Naive thymus-derived CD4-positive, alpha-beta T cell (primary cell): ENCODE measurements around the gene OR7A5. TPM values are rescaled to one million over a fixed set of nuclear protein-coding genes. Genes with fewer than 3 reads are reported as not detected.
A peak's percentile ranks its signal among the peaks of the same experiment; 100 is the strongest.
"Not testable (repeated sequence)": the region's sequence is repeated elsewhere in the genome, so short reads cannot be mapped to it uniquely, and the experiment has no call there.

Experiments
- ATAC-seq: fragments of 150-1000 bp; cut with Tn5 transposase; 2 replicates; pipeline ENCODE4 v1.10.0; 2021; ENCODE audit warnings: mild to moderate bottlenecking, moderate library complexity
- CTCF ChIA-PET: fragments of 350-600 bp; sonication (Branson Sonifier 250); formaldehyde crosslinking; loops from one replicate; lab custom pipeline; 2021; ENCODE audit warnings: antibody characterized with exemption; lab: Charles Lee
- POLR2A ChIA-PET: fragments of 350-600 bp; sonication (Branson Sonifier 250); formaldehyde crosslinking; loops from one replicate; lab custom pipeline; 2021; ENCODE audit warnings: antibody characterized with exemption, inconsistent platforms; lab: Charles Lee
- DNase-seq, 9 donors: peaks; one replicate each; pipeline versions ENCODE4 v3.0.0 to v3.0.0-alpha.2; 2020 to 2022; ENCODE audit warnings: mixed read lengths in 1 of 9
- H3K27ac ChIP-seq: one replicate; pipeline ENCODE4 v1.7.0; 2013; ENCODE audit warnings: mild to moderate bottlenecking, low read depth, low read length, moderate library complexity
- H3K27me3 ChIP-seq, 2 donors: one replicate each; pipeline ENCODE4 v1.7.0; 2013; ENCODE audit warnings: low read length in 2 of 2, mild to moderate bottlenecking in 2 of 2, moderate library complexity in 2 of 2; ENCODE audit not compliant: control insufficient read depth in 2 of 2, insufficient read depth in 2 of 2
- H3K36me3 ChIP-seq, 3 experiments: 1 replicate in 2 of 3; 2 replicates in 1 of 3; pipeline ENCODE4 v1.7.0; 2013; ENCODE audit warnings: low read length in 3 of 3, mild to moderate bottlenecking in 3 of 3, moderate library complexity in 1 of 3; ENCODE audit not compliant: insufficient read depth in 3 of 3, control insufficient read depth in 2 of 3
- H3K4me1 ChIP-seq, 2 donors: one replicate each; pipeline ENCODE4 v1.7.0; 2013; ENCODE audit warnings: low read length in 2 of 2, mild to moderate bottlenecking in 2 of 2, moderate library complexity in 1 of 2; ENCODE audit not compliant: control insufficient read depth in 2 of 2, insufficient read depth in 2 of 2
- H3K4me3 ChIP-seq: 2 replicates; pipeline ENCODE4 v1.7.0; 2013; ENCODE audit warnings: mild to moderate bottlenecking, low read length
- H3K9me3 ChIP-seq, 3 experiments: 1 replicate in 2 of 3; 2 replicates in 1 of 3; pipeline ENCODE4 v1.7.0; 2013; ENCODE audit warnings: low read length in 3 of 3; ENCODE audit not compliant: control insufficient read depth in 2 of 3
- H3K27ac Mint-ChIP-seq, 9 donors: one replicate each; pipeline ENCODE4 v1.8.0; 2020 to 2022; ENCODE audit warnings: mixed read lengths in 9 of 9, mild to moderate bottlenecking in 8 of 9, moderate library complexity in 5 of 9, inconsistent platforms in 2 of 9
- H3K27me3 Mint-ChIP-seq, 5 donors: one replicate each; pipeline ENCODE4 v1.8.0; 2021 to 2022; ENCODE audit warnings: mixed read lengths in 5 of 5, mild to moderate bottlenecking in 1 of 5
- H3K36me3 Mint-ChIP-seq, 5 donors: one replicate each; pipeline ENCODE4 v1.8.0; 2020 to 2022; ENCODE audit warnings: mixed read lengths in 5 of 5, mild to moderate bottlenecking in 3 of 5, inconsistent platforms in 1 of 5
- H3K4me1 Mint-ChIP-seq, 7 donors: one replicate each; pipeline ENCODE4 v1.8.0; 2020 to 2022; ENCODE audit warnings: mixed read lengths in 7 of 7, mild to moderate bottlenecking in 3 of 7, inconsistent platforms in 1 of 7
- H3K4me3 Mint-ChIP-seq, 10 donors: one replicate each; pipeline ENCODE4 v1.8.0; 2020 to 2022; ENCODE audit warnings: mild to moderate bottlenecking in 10 of 10, mixed read lengths in 10 of 10, moderate library complexity in 6 of 10, inconsistent platforms in 2 of 10
- H3K9me3 Mint-ChIP-seq, 11 donors: one replicate each; pipeline ENCODE4 v1.8.0; 2020 to 2022; ENCODE audit warnings: mixed read lengths in 11 of 11, mild to moderate bottlenecking in 4 of 11, inconsistent platforms in 1 of 11, moderate library complexity in 1 of 11
- intact Hi-C, 2 donors: fragments of 100-400 bp; cut with micrococcal nuclease; formaldehyde crosslinking; loops; one replicate each; pipeline ENCODE4 v1.15.1; 2023
- polyA plus RNA-seq, 2 donors: library from polyadenylated mRNA; unstranded; fragments of 300-500 nt; fragmentation: Illumina TruSeq; gene quantifications; one replicate each; pipeline ENCODE4 v1.2.3, GENCODE V29; 2021
- total RNA-seq, 6 experiments: library from RNA in 5 of 6; stranded (reverse) in 5 of 6; gene quantifications; 1 replicate in 5 of 6; 2 replicates in 1 of 6; pipeline ENCODE4 v1.2.3 and lab custom pipeline; 2021 to 2026

OR7A5 gene
- total and polyA plus RNA-seq, 7 experiments from 2014 or later: not detected

- Histone ChIP-seq H3K4me1 (no peaks in the 10 kb centered on the region), H3K27ac (no peak overlapping the region), H3K27me3 (no peaks in the 10 kb centered on the region), H3K36me3 (no peaks in the 10 kb centered on the region), H3K9me3 (no peaks in the 10 kb centered on the region), H3K4me3 (no peak overlapping the region)
- peaks cover 0 to 13% (median 7%) of the 10 kb centered on the region in 5 donors for H3K27me3 Mint-ChIP-seq
- CTCF ChIA-PET: no interaction called here
- intact Hi-C loops: no loop called here
- no peak overlapping the region for H3K4me3 Mint-ChIP-seq
- H3K9me3 Mint-ChIP-seq: no peaks in the 10 kb centered on the region
- no peak overlapping the region for H3K27ac Mint-ChIP-seq
- H3K4me1 Mint-ChIP-seq: peaks cover 0 to 5% (median 4%) of the 10 kb centered on the region in 7 donors
- ATAC-seq: no peak
- H3K36me3 Mint-ChIP-seq: no peaks in the 10 kb centered on the region
- no peak for DNase-seq
- POLR2A ChIA-PET: no interaction called here
Observed at GRCh38 chr19:14809272-14810057, 25.5 kb downstream of the OR7A5 start.

- no peak overlapping the region for H3K27ac Mint-ChIP-seq
- POLR2A ChIA-PET: no interaction called here
- H3K4me1 Mint-ChIP-seq: peaks cover 0 to 5% (median 2%) of the 10 kb centered on the region in 7 donors
- H3K27me3 Mint-ChIP-seq: peaks cover 0 to 32% (median 16%) of the 10 kb centered on the region in 5 donors
- CTCF ChIA-PET: no interaction called here
- no peaks in the 10 kb centered on the region for H3K27me3 ChIP-seq
- H3K4me1 ChIP-seq: no peaks in the 10 kb centered on the region
- intact Hi-C loops: no loop called here
- no peak for ATAC-seq
- no peaks in the 10 kb centered on the region for H3K36me3 Mint-ChIP-seq
- H3K9me3 ChIP-seq: no peaks in the 10 kb centered on the region
- DNase-seq: no peak
- no peaks in the 10 kb centered on the region for H3K36me3 ChIP-seq
- no peak overlapping the region for H3K4me3 Mint-ChIP-seq
- H3K4me3 ChIP-seq: no peak overlapping the region
- H3K9me3 Mint-ChIP-seq: no peaks in the 10 kb centered on the region
- H3K27ac ChIP-seq: no peak overlapping the region
Observed at GRCh38 chr19:14804765-14805164, 30.2 kb downstream of the OR7A5 start.

GRCh38 chr19:14798760-14799159, 36.2 kb downstream of the OR7A5 start:
- ChIA-PET POLR2A (no interaction called here), CTCF (no interaction called here)
- H3K4me1 ChIP-seq: no peaks in the 10 kb centered on the region
- no peaks in the 10 kb centered on the region for H3K36me3 Mint-ChIP-seq
- DNase-seq: no peak
- no peak for ATAC-seq
- no peaks in the 10 kb centered on the region for H3K36me3 ChIP-seq
- H3K9me3 ChIP-seq: no peaks in the 10 kb centered on the region
- H3K27ac Mint-ChIP-seq: no peak overlapping the region
- H3K4me3 Mint-ChIP-seq: no peak overlapping the region
- H3K27ac ChIP-seq: no peak overlapping the region
- H3K4me3 ChIP-seq: no peak overlapping the region
- intact Hi-C loops: no loop called here
- H3K9me3 Mint-ChIP-seq: peaks cover 0 to 2% (median 0%) of the 10 kb centered on the region in 11 donors
- H3K27me3 ChIP-seq: no peaks in the 10 kb centered on the region
- peaks cover 3 to 42% (median 26%) of the 10 kb centered on the region in 5 donors for H3K27me3 Mint-ChIP-seq
- H3K4me1 Mint-ChIP-seq: peaks cover 0 to 3% (median 0%) of the 10 kb centered on the region in 7 donors

GRCh38 chr19:14796021-14796420, 39.0 kb downstream of the OR7A5 start:
- Histone ChIP-seq H3K27me3 (no peaks in the 10 kb centered on the region), H3K4me3 (no peak overlapping the region), H3K36me3 (no peaks in the 10 kb centered on the region), H3K27ac (no peak overlapping the region), H3K4me1 (no peaks in the 10 kb centered on the region), H3K9me3 (no peaks in the 10 kb centered on the region)
- Mint-ChIP-seq H3K27ac (no peak overlapping the region), H3K4me1 (peaks cover 0 to 3% (median 0%) of the 10 kb centered on the region in 7 donors), H3K36me3 (no peaks in the 10 kb centered on the region), H3K9me3 (peaks cover 0 to 2% (median 0%) of the 10 kb centered on the region in 11 donors), H3K27me3 (peaks cover 8 to 43% (median 21%) of the 10 kb centered on the region in 5 donors), H3K4me3 (no peak overlapping the region)
- POLR2A ChIA-PET: no interaction called here
- CTCF ChIA-PET: no interaction called here
- intact Hi-C loops: no loop called here
- DNase-seq (no peak), ATAC-seq (no peak)

GRCh38 chr19:14795078-14795721, 39.8 kb downstream of the OR7A5 start:
- Mint-ChIP-seq H3K36me3 (no peaks in the 10 kb centered on the region), H3K4me3 (no peak overlapping the region), H3K9me3 (peaks cover 0 to 2% (median 0%) of the 10 kb centered on the region in 11 donors), H3K27ac (no peak overlapping the region), H3K4me1 (peaks cover 0 to 3% (median 0%) of the 10 kb centered on the region in 7 donors), H3K27me3 (peaks cover 8 to 39% (median 19%) of the 10 kb centered on the region in 5 donors)
- no peaks in the 10 kb centered on the region for H3K4me1 ChIP-seq
- ATAC-seq (peak; percentile 51), DNase-seq (no peak)
- H3K9me3 ChIP-seq: no peaks in the 10 kb centered on the region
- ChIA-PET CTCF (no interaction called here), POLR2A (no interaction called here)
- H3K4me3 ChIP-seq: no peak overlapping the region
- intact Hi-C loops: no loop called here
- H3K27me3 ChIP-seq: no peaks in the 10 kb centered on the region
- no peak overlapping the region for H3K27ac ChIP-seq
- H3K36me3 ChIP-seq: no peaks in the 10 kb centered on the region

GRCh38 chr19:14792250-14792649, 42.7 kb downstream of the OR7A5 start:
- Mint-ChIP-seq H3K9me3 (peaks cover 0 to 13% (median 3%) of the 10 kb centered on the region in 11 donors), H3K4me1 (peaks cover 0 to 10% (median 3%) of the 10 kb centered on the region in 7 donors), H3K27me3 (peaks cover 6 to 28% (median 12%) of the 10 kb centered on the region in 5 donors)
- H3K36me3 ChIP-seq, DNase-seq, H3K27ac ChIP-seq, H3K9me3 ChIP-seq, H3K4me3 Mint-ChIP-seq, H3K27me3 ChIP-seq, ATAC-seq, POLR2A ChIA-PET, CTCF ChIA-PET, H3K36me3 Mint-ChIP-seq, H3K27ac Mint-ChIP-seq, H3K4me1 ChIP-seq, H3K4me3 ChIP-seq, intact Hi-C loops: not testable (repeated sequence)
